HG02870 (cell line): ENCODE results near the gene OR10V1.

ENCODE experiments used
- ATAC-seq: cut with Tn5 transposase; IDR thresholded peaks from one replicate; pipeline ENCODE4 v1.9.1; 2021; ENCODE audit warnings: mild to moderate bottlenecking, moderate library complexity; ENCODE audit not compliant: unreplicated experiment

The OR10V1 gene

DNA sequence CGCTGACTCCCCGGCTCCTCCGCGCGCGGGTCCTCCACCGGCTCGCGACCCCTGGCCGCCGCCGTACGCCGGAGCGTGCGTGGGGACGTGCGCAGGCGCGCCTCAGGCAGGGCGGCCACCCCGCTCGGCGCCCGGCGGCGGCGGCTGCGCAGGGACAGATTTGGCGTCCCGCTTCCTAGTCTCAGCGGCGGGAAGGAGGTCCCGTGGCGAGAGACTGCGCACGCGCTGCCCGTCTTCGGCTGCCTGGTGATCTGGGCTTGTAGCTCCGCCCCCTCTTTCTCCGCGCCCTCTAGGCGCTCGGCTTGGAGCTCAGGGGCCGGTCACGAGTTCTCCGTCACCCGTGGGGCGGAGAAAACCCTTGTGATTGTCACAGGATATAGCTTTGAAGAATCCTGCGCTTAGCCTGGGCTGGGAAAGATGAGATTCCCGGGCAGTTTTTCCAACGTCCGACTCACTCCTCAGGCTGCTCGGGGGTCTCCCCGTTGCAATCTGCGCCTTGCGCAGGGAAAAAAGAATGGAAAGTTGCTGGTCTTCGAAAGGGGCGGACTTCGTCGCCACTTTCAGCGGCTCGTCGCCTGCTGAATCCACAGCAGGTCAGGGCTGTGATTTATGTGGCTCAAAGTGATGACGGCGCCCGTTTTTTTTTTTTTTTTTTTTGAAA is 44.6 kb downstream of the OR10V1 start, which contains the start of gene PATL1:
Gene PATL1 (minus strand): TSS at position 88 of the 661 bp plus-strand sequence. CDS start 142 bp downstream, outside the sequence.
- peak; percentile 93 for ATAC-seq

DNA sequence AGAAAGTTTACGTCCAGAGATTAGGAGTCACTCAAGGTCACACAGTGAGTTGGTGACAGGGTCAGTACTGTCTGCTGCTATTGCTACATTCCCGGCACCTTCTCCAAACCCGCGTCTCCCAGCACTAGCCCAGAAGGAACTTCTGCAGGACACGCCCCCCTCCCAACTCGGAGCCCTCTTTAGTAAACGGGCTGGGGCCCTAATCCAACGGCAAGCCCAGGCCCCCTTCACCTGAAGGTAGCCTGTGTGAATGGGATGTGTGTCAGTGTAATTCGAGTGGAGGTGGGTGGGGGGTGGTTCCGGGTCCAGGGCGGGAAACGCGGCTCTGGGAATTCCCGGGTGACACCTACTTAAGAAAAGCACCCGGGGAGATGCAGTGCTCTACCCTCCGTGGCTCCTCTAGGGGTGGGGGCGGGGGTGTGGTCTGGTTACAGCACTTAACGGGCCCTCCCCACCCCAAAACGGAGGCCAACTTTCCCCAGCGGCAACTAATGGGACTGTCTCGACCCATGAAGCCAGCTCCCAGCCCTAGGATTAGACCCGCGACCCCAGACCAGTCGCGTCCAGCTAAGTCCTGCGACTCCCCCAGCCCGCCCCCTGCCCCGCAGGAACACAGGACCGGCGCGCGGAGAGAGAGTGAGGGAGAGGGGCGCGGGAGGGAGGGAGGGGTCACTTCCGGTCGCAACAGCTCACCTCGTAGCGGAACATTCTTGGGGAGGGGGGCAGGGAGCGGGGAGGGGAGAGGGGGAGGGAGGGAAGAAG is 45.3 kb downstream of the OR10V1 start:
- ATAC-seq = peak; percentile 22

DNA sequence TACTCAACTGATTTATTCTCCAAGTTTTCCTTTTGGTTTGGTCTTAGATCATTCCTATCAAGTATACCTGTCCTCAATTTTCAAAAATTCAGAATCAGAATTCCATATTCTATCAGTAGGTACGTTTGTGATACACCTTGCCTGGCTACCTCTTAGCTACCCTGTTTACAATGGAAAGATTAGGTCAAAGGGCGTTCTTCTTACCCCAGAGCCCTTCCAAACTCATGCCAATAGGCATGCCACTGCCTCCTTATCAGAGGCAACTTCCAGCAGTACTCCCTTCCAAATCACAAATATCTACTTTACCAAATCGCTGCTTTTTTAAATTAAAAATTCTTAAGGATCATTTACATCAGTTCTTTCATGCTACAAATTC is 45.8 kb downstream of the OR10V1 start:
- ATAC-seq = no peak

- no peak for ATAC-seq
Observed at GRCh38 chr11:59666969-59667368, 46.7 kb downstream of the OR10V1 start.
